ENCODE results near the gene DYNC1I1.

The DYNC1I1 gene

GRCh38 chr7:95793658-95794057 is 21.3 kb downstream of the DYNC1I1 start:
- DNase-seq, result no peak

- DNase-seq, result no peak
Observed at GRCh38 chr7:95794917-95795515, 22.7 kb downstream of the DYNC1I1 start.

- DNase-seq, result no peak
Observed at GRCh38 chr7:95796617-95797016, 24.3 kb downstream of the DYNC1I1 start.

GRCh38 chr7:95798401-95798930 is 26.1 kb downstream of the DYNC1I1 start:
- no peak for DNase-seq

- no peak for DNase-seq
Observed at GRCh38 chr7:95800787-95801186, 28.4 kb downstream of the DYNC1I1 start.

- DNase-seq, result no peak
Observed at GRCh38 chr7:95802270-95802669, 29.9 kb downstream of the DYNC1I1 start.

GRCh38 chr7:95804052-95804451 is 31.7 kb downstream of the DYNC1I1 start:
- no peak for DNase-seq

GRCh38 chr7:95805909-95806308 is 33.6 kb downstream of the DYNC1I1 start:
- no peak for DNase-seq

- no peak for DNase-seq
Observed at GRCh38 chr7:95808396-95808795, 36.0 kb downstream of the DYNC1I1 start.

GRCh38 chr7:95811846-95812445 is 39.6 kb downstream of the DYNC1I1 start:
- no peak for DNase-seq

- DNase-seq, result no peak
Observed at GRCh38 chr7:95814721-95815120, 42.4 kb downstream of the DYNC1I1 start.

GRCh38 chr7:95817866-95818640 is 45.7 kb downstream of the DYNC1I1 start:
- no peak for DNase-seq

GRCh38 chr7:95820778-95821177 is 48.4 kb downstream of the DYNC1I1 start:
- no peak for DNase-seq

GRCh38 chr7:95822717-95823116 is 50.4 kb downstream of the DYNC1I1 start:
- DNase-seq, result no peak

GRCh38 chr7:95824616-95825015 is 52.3 kb downstream of the DYNC1I1 start:
- DNase-seq, result no peak

GRCh38 chr7:95828824-95829790 is 56.8 kb downstream of the DYNC1I1 start:
- DNase-seq, result no peak

- no peak for DNase-seq
Observed at GRCh38 chr7:95840953-95841950, 68.9 kb downstream of the DYNC1I1 start.

- no peak for DNase-seq
Observed at GRCh38 chr7:95843286-95843685, 70.9 kb downstream of the DYNC1I1 start.

- DNase-seq, result no peak
Observed at GRCh38 chr7:95845007-95845406, 72.7 kb downstream of the DYNC1I1 start.

GRCh38 chr7:95847061-95847460 is 74.7 kb downstream of the DYNC1I1 start:
- DNase-seq, result no peak

GRCh38 chr7:95859429-95859828 is 87.1 kb downstream of the DYNC1I1 start:
- no peak for DNase-seq
